ENCODE results near the gene GAS2L1.

Gene GAS2L1

DNA sequence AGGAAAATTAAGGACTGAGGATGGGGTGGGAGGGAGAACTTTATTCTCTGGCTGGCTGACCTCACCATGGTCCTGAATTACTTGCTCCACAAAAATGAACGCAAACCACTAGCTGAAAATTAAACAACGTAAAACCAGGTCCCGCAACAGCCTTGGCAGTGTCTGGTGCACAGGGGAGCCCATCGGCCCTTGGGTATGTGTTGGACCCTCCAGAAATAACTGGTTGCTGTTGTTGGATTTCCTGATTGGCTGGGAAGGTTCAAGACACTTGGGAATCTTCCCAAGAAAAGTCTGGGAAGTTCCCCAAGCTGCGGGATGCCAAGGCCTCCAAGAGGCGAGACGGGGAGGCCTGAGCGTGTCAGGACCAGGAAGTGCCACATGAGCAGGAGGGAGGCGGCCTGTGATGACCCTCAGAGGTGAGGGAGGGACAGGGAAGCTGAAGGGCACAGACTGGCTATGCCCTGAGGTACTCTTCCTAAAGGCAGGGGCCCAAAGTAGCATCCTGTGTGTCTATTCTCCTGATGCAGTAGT, 19.4 kb downstream of the GAS2L1 start:
- no peak for DNase-seq (ENCODE audit: extremely low read depth in 1 of 2, low read depth in 1 of 2)

GRCh38 chr22:29326481-29326880, 20.0 kb downstream of the GAS2L1 start:
- DNase-seq (ENCODE audit: extremely low read depth in 1 of 2, low read depth in 1 of 2): no peak

GRCh38 chr22:29327089-29327764, 20.8 kb downstream of the GAS2L1 start:
- no peak for DNase-seq (ENCODE audit: extremely low read depth in 1 of 2, low read depth in 1 of 2)

GRCh38 chr22:29328055-29328454, 21.6 kb downstream of the GAS2L1 start:
- DNase-seq (ENCODE audit: extremely low read depth in 1 of 2, low read depth in 1 of 2): no peak

DNA sequence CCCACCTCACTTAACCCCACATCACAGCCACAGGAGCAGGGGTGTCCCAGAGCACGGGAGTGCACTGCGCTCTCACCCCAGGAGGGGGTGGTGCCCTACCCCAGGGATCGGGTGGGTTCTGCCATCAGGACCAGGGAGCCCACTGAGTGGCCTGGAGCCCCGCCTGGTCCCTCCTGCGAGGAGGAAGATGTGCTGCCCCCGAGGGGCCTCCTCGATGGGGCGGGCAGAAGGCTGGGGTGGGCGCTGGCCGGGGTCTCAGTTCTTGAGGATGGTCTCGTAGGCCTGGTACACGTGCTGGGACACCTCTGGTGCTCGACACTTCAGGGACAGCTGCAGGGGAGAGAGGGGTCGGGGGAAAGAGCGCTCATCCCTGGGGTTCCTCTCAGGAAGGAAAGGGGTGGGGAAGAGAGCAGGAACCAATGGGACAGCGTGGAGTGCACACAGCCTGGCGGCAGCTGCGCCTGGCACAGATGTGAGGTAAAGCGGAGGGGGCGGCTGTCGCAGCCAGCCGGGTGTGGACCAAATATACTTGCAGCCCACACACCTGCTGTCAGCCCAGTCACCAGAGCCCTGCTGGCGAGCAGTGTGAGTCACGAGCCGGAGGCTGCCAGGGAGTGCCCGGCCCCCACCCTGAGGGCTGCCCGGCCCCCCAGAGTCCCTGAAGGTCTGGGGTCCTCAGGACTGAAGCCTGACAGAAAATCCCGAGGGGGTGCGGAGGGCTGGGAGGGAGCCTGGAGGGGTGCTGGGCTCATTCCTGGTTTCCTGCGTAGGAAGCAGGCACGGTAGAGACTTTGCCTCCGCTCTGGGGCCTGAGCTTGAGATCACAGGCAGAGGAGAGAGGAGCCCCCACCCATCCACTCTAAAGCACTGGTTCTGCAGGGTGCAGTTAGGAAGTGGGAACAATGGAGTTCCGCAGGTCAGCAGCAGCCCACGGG, 22.4 kb downstream of the GAS2L1 start:
- no peak for DNase-seq (ENCODE audit: extremely low read depth in 1 of 2, low read depth in 1 of 2)

DNA sequence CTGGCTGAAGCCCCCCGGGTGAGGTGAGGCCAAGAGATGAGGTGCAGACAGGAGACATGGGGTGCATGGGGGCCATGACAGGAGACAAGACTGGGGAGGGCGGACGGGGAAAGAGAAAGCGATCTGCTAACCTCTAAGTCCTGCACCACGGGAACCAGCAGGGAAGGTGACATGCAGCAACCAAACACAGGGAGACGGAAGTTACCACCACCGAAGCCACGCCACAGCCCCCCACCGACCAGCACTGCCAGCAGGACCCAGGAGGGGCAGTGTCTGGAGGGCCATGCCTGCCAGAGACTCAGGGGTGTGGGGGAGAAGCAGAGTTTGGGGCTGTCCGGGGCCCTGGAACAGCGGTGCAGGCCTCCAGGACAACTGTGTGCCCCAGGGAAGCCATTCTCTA, 23.1 kb downstream of the GAS2L1 start:
- DNase-seq (ENCODE audit: extremely low read depth in 1 of 2, low read depth in 1 of 2): no peak

- DNase-seq (ENCODE audit: extremely low read depth in 1 of 2, low read depth in 1 of 2): no peak
Observed at GRCh38 chr22:29330291-29330690, 23.8 kb downstream of the GAS2L1 start.

- DNase-seq (ENCODE audit: extremely low read depth in 1 of 2, low read depth in 1 of 2): no peak
Observed at GRCh38 chr22:29330753-29331152, 24.3 kb downstream of the GAS2L1 start.

DNA sequence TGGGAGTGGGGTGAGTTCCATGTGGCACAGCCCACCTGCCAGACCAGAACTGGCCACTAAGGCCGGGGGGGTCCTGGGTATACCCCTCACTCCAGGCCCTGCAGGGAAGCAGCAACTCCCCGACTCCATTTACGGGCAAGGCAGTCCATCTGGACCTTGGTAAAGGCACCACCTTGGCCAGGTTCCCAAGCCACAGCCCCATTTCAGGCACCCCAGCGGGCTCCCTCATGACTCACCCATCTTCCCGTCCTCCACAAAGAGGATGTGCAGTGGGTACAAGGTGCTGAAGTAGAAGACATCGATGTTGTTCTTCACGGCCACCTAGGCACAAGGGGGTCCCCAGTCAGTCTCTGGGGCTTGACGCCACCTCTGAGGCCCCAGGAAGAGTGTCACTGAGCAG, 24.8 kb downstream of the GAS2L1 start:
- DNase-seq (ENCODE audit: extremely low read depth in 1 of 2, low read depth in 1 of 2): no peak

- DNase-seq (ENCODE audit: extremely low read depth in 1 of 2, low read depth in 1 of 2): no peak
Observed at GRCh38 chr22:29331658-29332300, 25.3 kb downstream of the GAS2L1 start.

GRCh38 chr22:29332886-29333496, 26.5 kb downstream of the GAS2L1 start:
- DNase-seq (ENCODE audit: extremely low read depth in 1 of 2, low read depth in 1 of 2): no peak

GRCh38 chr22:29334148-29334547, 27.7 kb downstream of the GAS2L1 start:
- no peak for DNase-seq (ENCODE audit: extremely low read depth in 1 of 2, low read depth in 1 of 2)

- no peak for DNase-seq (ENCODE audit: extremely low read depth in 1 of 2, low read depth in 1 of 2)
Observed at GRCh38 chr22:29334696-29335344, 28.4 kb downstream of the GAS2L1 start.

- DNase-seq (ENCODE audit: extremely low read depth in 1 of 2, low read depth in 1 of 2): no peak
Observed at GRCh38 chr22:29335656-29336055, 29.2 kb downstream of the GAS2L1 start.

DNA sequence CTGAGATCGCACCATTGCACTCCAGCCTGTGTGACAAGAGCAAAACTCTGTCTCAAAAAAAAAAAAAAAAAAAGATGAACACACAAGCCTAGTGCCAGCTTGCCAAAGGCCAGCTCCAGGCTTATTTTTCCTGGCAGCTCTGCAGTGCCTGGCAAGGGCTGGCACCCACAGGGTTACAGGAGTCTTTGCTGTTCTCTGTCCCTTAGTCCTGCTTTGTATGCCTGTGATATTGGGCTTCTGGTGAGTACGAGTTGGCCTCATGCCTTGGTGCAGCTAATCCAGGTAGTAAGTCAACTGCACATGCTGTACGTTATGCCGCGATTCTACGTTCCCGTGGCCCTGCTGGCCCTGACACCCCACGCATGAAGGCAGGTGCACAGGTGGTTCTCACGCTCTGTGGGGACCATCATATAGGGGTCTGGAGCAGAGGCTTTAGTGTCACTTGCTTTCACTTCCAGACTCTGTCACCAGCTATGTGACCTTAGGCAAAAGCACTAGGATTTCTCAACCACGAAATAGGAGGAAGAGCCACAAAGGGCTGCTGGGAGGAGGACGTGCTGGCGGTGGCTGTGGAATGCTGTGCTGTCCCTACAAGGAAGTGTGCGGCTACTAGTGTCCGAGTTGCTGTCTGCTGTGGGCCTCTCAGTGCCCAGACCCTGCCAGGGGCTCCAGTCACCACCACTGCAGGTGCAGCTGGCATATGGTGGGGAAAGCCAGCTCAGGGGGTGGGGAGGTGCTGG, 30.5 kb downstream of the GAS2L1 start:
- DNase-seq (ENCODE audit: extremely low read depth in 1 of 2, low read depth in 1 of 2): no peak

DNA sequence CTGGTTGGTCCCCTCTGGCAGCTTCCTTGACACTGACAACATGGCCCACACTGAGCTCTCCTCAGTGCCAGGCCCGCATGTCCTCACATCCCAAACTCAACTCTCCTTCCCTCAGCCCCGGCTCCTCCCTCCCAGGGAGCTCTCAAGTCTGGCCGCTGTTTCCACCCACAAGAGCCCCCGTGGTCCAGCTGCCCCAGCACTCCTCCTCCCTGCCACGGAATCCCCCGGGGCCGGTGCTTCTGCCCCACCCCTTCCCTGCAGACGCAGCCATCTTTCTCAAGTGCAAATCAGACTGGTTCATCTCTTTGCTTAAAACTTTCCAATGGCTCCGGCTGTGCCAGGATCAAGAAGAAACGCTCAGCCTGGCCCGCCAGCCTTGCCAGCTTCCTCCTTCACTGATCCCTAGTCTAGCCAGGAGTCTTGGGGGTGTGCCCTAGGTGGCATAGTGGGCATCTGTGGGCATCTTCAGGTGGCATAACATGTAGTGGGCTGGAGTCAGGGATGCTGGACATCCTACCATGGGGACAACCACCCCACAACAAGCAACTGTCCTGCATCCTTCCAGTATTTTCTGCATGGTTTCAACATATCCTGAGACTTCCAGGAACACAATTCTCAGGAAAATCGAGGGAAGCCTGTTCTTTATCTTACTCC, 31.3 kb downstream of the GAS2L1 start:
- DNase-seq (ENCODE audit: extremely low read depth in 1 of 2, low read depth in 1 of 2): no peak

GRCh38 chr22:29338398-29338797, 31.9 kb downstream of the GAS2L1 start:
- no peak for DNase-seq (ENCODE audit: extremely low read depth in 1 of 2, low read depth in 1 of 2)

DNA sequence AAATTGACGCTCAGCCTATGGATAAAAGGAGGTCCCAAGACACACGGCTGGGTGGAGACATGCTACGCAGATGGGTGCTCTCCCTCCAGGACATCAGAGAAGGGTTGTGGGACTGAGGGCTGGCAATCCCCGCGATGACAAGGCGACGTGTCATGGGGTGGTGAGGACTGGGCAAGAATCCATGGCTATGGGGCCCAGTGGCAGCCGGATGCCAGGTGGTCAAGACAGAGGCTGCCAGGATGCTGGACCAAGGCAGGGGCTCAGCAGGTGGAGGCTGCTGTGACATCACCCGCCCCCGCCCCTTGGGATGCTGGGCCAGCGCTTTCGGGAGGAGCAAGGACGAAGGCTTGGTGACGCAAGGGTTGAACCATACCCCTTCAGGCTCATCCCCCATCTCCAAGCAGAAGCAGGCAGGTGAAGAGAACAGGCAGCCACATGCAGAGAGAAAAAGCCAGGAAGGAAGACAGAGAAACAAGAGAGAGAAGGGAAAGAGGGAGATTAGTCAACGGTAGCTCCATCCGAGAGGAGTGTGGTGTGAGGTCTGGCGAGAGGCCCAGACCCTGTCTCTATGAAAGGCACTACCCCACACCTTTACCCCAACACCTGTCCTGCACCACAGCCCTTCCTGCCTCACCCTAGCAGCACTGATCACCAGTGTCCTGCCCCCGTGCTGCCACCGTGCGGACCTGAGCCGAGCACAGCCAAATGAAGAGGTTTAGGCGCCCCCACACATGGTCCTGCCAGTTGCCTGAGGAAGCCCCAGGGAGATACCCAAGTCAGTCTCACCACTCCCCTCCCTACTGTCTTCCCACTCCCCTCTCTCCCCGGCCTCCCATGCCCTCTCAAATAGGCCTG, 33.2 kb downstream of the GAS2L1 start:
- no peak for DNase-seq (ENCODE audit: extremely low read depth in 1 of 2, low read depth in 1 of 2)

Measured in activated CD8-positive, alpha-beta memory T cell treated with anti-CD3 and anti-CD28 coated beads for 1 hour (primary cell).